Activated T-helper 17 cell treated with anti-CD3 and anti-CD28 coated beads, Interleukin-2, amount 50 U/mL, for 72 hours (primary cell): ENCODE data around the gene MALRD1. TPM values are rescaled to one million over a fixed set of nuclear protein-coding genes. Genes with fewer than 3 reads are reported as not detected.
"Not testable (repeated sequence)": the region's sequence is repeated elsewhere in the genome, so short reads cannot be mapped to it uniquely, and the experiment has no call there.

Experiments
- ATAC-seq: fragments of 150-1000 bp; cut with Tn5 transposase; replicated peaks from 2 replicates; pipeline ENCODE4 v1.10.0; 2021; ENCODE audit warnings: mild to moderate bottlenecking, moderate library complexity
- H3K27ac Mint-ChIP-seq: one replicate; pipeline ENCODE4 v1.8.0; 2022; ENCODE audit warnings: mixed read lengths
- H3K27me3 Mint-ChIP-seq: one replicate; pipeline ENCODE4 v1.8.0; 2022; ENCODE audit warnings: mixed read lengths
- H3K36me3 Mint-ChIP-seq: one replicate; pipeline ENCODE4 v1.8.0; 2022; ENCODE audit warnings: low read depth, mild to moderate bottlenecking, mixed read lengths
- H3K4me1 Mint-ChIP-seq: one replicate; pipeline ENCODE4 v1.8.0; 2022; ENCODE audit warnings: mixed read lengths
- H3K4me3 Mint-ChIP-seq: one replicate; pipeline ENCODE4 v1.8.0; 2022; ENCODE audit warnings: mild to moderate bottlenecking, mixed read lengths
- H3K9me3 Mint-ChIP-seq: one replicate; pipeline ENCODE4 v1.8.0; 2022; ENCODE audit warnings: mixed read lengths
- total RNA-seq, 2 donors: library from RNA; stranded (reverse); gene quantifications; one replicate each; pipeline ENCODE4 v1.2.3, GENCODE V29; 2022

Gene MALRD1
- total RNA-seq, 2 donors from 2014 or later, result not detected

- Mint-ChIP-seq H3K4me3 (no peak overlapping the region), H3K9me3 (peaks cover 8% of the 10 kb centered on the region), H3K4me1 (no peaks in the 10 kb centered on the region), H3K27me3 (no peaks in the 10 kb centered on the region), H3K36me3 (no peaks in the 10 kb centered on the region), H3K27ac (no peak overlapping the region)
- ATAC-seq, result no peak
Observed at GRCh38 chr10:19730167-19730906, 681.7 kb downstream of the MALRD1 start.

GRCh38 chr10:19730907-19731217, 682.3 kb downstream of the MALRD1 start:
- H3K4me3 Mint-ChIP-seq, result no peak overlapping the region
- H3K27ac Mint-ChIP-seq, result no peak overlapping the region
- ATAC-seq, result no peak
- H3K9me3 Mint-ChIP-seq, result peaks cover 8% of the 10 kb centered on the region
- H3K27me3 Mint-ChIP-seq, result no peaks in the 10 kb centered on the region
- no peaks in the 10 kb centered on the region for H3K36me3 Mint-ChIP-seq
- H3K4me1 Mint-ChIP-seq, result no peaks in the 10 kb centered on the region

GRCh38 chr10:19731560-19731959, 683.0 kb downstream of the MALRD1 start:
- H3K4me3 Mint-ChIP-seq, result no peak overlapping the region
- H3K27ac Mint-ChIP-seq, result no peak overlapping the region

GRCh38 chr10:19738440-19738839, 689.8 kb downstream of the MALRD1 start:
- Mint-ChIP-seq H3K9me3 (peaks cover 4% of the 10 kb centered on the region), H3K4me3 (no peak overlapping the region), H3K27ac (no peak overlapping the region), H3K27me3 (no peaks in the 10 kb centered on the region), H3K36me3 (no peaks in the 10 kb centered on the region), H3K4me1 (no peaks in the 10 kb centered on the region)
- no peak for ATAC-seq

More at GRCh38 chr10:19731560-19731959, 683.0 kb downstream of the MALRD1 start:
- Mint-ChIP-seq H3K9me3 (peaks cover 8% of the 10 kb centered on the region), H3K27me3 (no peaks in the 10 kb centered on the region), H3K36me3 (no peaks in the 10 kb centered on the region), H3K4me1 (no peaks in the 10 kb centered on the region)
- no peak for ATAC-seq

GRCh38 chr10:19739232-19739631, 690.6 kb downstream of the MALRD1 start:
- not testable (repeated sequence) for H3K27me3 Mint-ChIP-seq, H3K36me3 Mint-ChIP-seq, H3K9me3 Mint-ChIP-seq, ATAC-seq, H3K4me3 Mint-ChIP-seq, H3K4me1 Mint-ChIP-seq, H3K27ac Mint-ChIP-seq

GRCh38 chr10:19742144-19742543, 693.5 kb downstream of the MALRD1 start:
- H3K36me3 Mint-ChIP-seq, H3K27ac Mint-ChIP-seq, H3K4me3 Mint-ChIP-seq, H3K9me3 Mint-ChIP-seq, ATAC-seq, H3K4me1 Mint-ChIP-seq, H3K27me3 Mint-ChIP-seq: not testable (repeated sequence)

GRCh38 chr10:19745672-19746071, 697.1 kb downstream of the MALRD1 start:
- H3K4me1 Mint-ChIP-seq, result no peaks in the 10 kb centered on the region
- H3K9me3 Mint-ChIP-seq, result peaks cover 4% of the 10 kb centered on the region
- no peak overlapping the region for H3K27ac Mint-ChIP-seq
- no peak for ATAC-seq
- H3K36me3 Mint-ChIP-seq, result no peaks in the 10 kb centered on the region
- H3K4me3 Mint-ChIP-seq, result no peak overlapping the region
- H3K27me3 Mint-ChIP-seq, result no peaks in the 10 kb centered on the region

- no peak overlapping the region for H3K4me3 Mint-ChIP-seq
- peaks cover 4% of the 10 kb centered on the region for H3K9me3 Mint-ChIP-seq
- H3K27me3 Mint-ChIP-seq, result no peaks in the 10 kb centered on the region
- no peaks in the 10 kb centered on the region for H3K4me1 Mint-ChIP-seq
- no peak for ATAC-seq
- H3K27ac Mint-ChIP-seq, result no peak overlapping the region
- H3K36me3 Mint-ChIP-seq, result no peaks in the 10 kb centered on the region
Observed at GRCh38 chr10:19749185-19749729, 700.7 kb downstream of the MALRD1 start.

- ATAC-seq, result no peak
- no peaks in the 10 kb centered on the region for H3K9me3 Mint-ChIP-seq
- no peaks in the 10 kb centered on the region for H3K27me3 Mint-ChIP-seq
- H3K4me3 Mint-ChIP-seq, result no peak overlapping the region
- no peaks in the 10 kb centered on the region for H3K36me3 Mint-ChIP-seq
- H3K27ac Mint-ChIP-seq, result no peak overlapping the region
- no peaks in the 10 kb centered on the region for H3K4me1 Mint-ChIP-seq
Observed at GRCh38 chr10:19750972-19751371, 702.4 kb downstream of the MALRD1 start.

GRCh38 chr10:19756919-19757318, 708.3 kb downstream of the MALRD1 start:
- Mint-ChIP-seq H3K4me3 (no peak overlapping the region), H3K27ac (no peak overlapping the region), H3K36me3 (no peaks in the 10 kb centered on the region), H3K9me3 (no peaks in the 10 kb centered on the region), H3K27me3 (no peaks in the 10 kb centered on the region), H3K4me1 (no peaks in the 10 kb centered on the region)
- no peak for ATAC-seq

- ATAC-seq, result no peak
Observed at GRCh38 chr10:19762026-19762425, 713.4 kb downstream of the MALRD1 start.

GRCh38 chr10:19764111-19764510, 715.5 kb downstream of the MALRD1 start:
- H3K9me3 Mint-ChIP-seq, result peaks cover 6% of the 10 kb centered on the region
- no peaks in the 10 kb centered on the region for H3K36me3 Mint-ChIP-seq
- H3K4me1 Mint-ChIP-seq, result no peaks in the 10 kb centered on the region
- no peak overlapping the region for H3K4me3 Mint-ChIP-seq
- H3K27ac Mint-ChIP-seq, result no peak overlapping the region
- H3K27me3 Mint-ChIP-seq, result no peaks in the 10 kb centered on the region
- no peak for ATAC-seq

More at GRCh38 chr10:19762026-19762425, 713.4 kb downstream of the MALRD1 start:
- no peaks in the 10 kb centered on the region for H3K27me3 Mint-ChIP-seq
- H3K4me1 Mint-ChIP-seq, result no peaks in the 10 kb centered on the region
- no peak overlapping the region for H3K4me3 Mint-ChIP-seq
- H3K9me3 Mint-ChIP-seq, result peaks cover 6% of the 10 kb centered on the region
- H3K27ac Mint-ChIP-seq, result no peak overlapping the region
- H3K36me3 Mint-ChIP-seq, result no peaks in the 10 kb centered on the region

GRCh38 chr10:19767876-19768275, 719.3 kb downstream of the MALRD1 start:
- peaks cover 6% of the 10 kb centered on the region for H3K9me3 Mint-ChIP-seq
- no peaks in the 10 kb centered on the region for H3K4me1 Mint-ChIP-seq
- no peak for ATAC-seq
- no peak overlapping the region for H3K4me3 Mint-ChIP-seq
- no peaks in the 10 kb centered on the region for H3K36me3 Mint-ChIP-seq
- no peaks in the 10 kb centered on the region for H3K27me3 Mint-ChIP-seq
- H3K27ac Mint-ChIP-seq, result no peak overlapping the region

- not testable (repeated sequence) for ATAC-seq, H3K9me3 Mint-ChIP-seq, H3K4me3 Mint-ChIP-seq, H3K36me3 Mint-ChIP-seq, H3K4me1 Mint-ChIP-seq, H3K27ac Mint-ChIP-seq, H3K27me3 Mint-ChIP-seq
Observed at GRCh38 chr10:19769826-19770225, 721.2 kb downstream of the MALRD1 start.

GRCh38 chr10:19772972-19773371, 724.4 kb downstream of the MALRD1 start:
- H3K27ac Mint-ChIP-seq, result no peak overlapping the region
- no peaks in the 10 kb centered on the region for H3K4me1 Mint-ChIP-seq
- no peak for ATAC-seq
- no peaks in the 10 kb centered on the region for H3K9me3 Mint-ChIP-seq
- H3K27me3 Mint-ChIP-seq, result no peaks in the 10 kb centered on the region
- no peak overlapping the region for H3K4me3 Mint-ChIP-seq
- no peaks in the 10 kb centered on the region for H3K36me3 Mint-ChIP-seq
